ENCODE measurements around the gene SRRT. TPM values are rescaled to one million over a fixed set of nuclear protein-coding genes. Genes with fewer than 3 reads are reported as not detected.

SRRT gene
- total and polyA plus RNA-seq, 4 donors = 27.2 to 45.0 (median 30.3) TPM

GRCh38 chr7:100899432-100899831 lies 24.5 kb downstream of the SRRT start:
- 98% methylated on average over 5 of the region's 5 CpGs for WGBS
- DNase-seq (ENCODE audit: low spot score) = no peak
- no peak overlapping the region for H3K9ac ChIP-seq (ENCODE audit: low read depth in 1 of 2, low read length in 2 of 2)
- peaks cover 0 to 6% (median 0%) of the 10 kb centered on the region in 4 donors for H3K27me3 ChIP-seq (ENCODE audit: control insufficient read depth in 4 of 4, insufficient read depth in 4 of 4, low read length in 3 of 4)
- TF ChIP-seq GABPA (IDR thresholded peaks at IDR 0.05 in 1 of 2, conservative IDR thresholded peaks at IDR 0.05 in 1 of 2) (no peak), YY1 (IDR thresholded peaks at IDR 0.05) (no peak), ATF3 (IDR thresholded peaks at IDR 0.05) (no peak), RAD21 (IDR thresholded peaks at IDR 0.05) (no peak), FOXA1 (IDR thresholded peaks at IDR 0.05) (no peak), SP1 (IDR thresholded peaks at IDR 0.05) (no peak), CTCF (IDR thresholded peaks at IDR 0.05; ENCODE audit: low read depth, low read length, missing input control) (no peak), JUND (IDR thresholded peaks at IDR 0.05) (no peak), ZBTB33 (IDR thresholded peaks at IDR 0.05) (no peak), HNF4G (IDR thresholded peaks at IDR 0.05) (no peak), EGR1 (IDR thresholded peaks at IDR 0.05; ENCODE audit: low read depth in 2 of 2) (no peak), MAX (IDR thresholded peaks at IDR 0.05) (no peak), REST (IDR thresholded peaks at IDR 0.05) (no peak)
- H3K9me3 ChIP-seq (ENCODE audit: control insufficient read depth in 4 of 4, low read length in 3 of 4) = no peaks in the 10 kb centered on the region
- H3K4me3 ChIP-seq (ENCODE audit: low read depth in 1 of 3, low read length in 3 of 3) = no peak overlapping the region
- no peak overlapping the region for H3K27ac ChIP-seq (ENCODE audit: low read depth in 1 of 2, low read length in 2 of 2)
- no peaks in the 10 kb centered on the region for H3K36me3 ChIP-seq (ENCODE audit: control insufficient read depth in 4 of 4, insufficient read depth in 3 of 4, low read depth in 1 of 4, low read length in 3 of 4)
- H3K4me1 ChIP-seq (ENCODE audit: control insufficient read depth in 4 of 4, insufficient read depth in 4 of 4, low read length in 3 of 4) = peaks cover 9 to 40% (median 24%) of the 10 kb centered on the region in 4 donors

GRCh38 chr7:100900978-100901377 lies 26.1 kb downstream of the SRRT start:
- H3K27me3 ChIP-seq (ENCODE audit: control insufficient read depth in 4 of 4, insufficient read depth in 4 of 4, low read length in 3 of 4) = peaks cover 0 to 5% (median 0%) of the 10 kb centered on the region in 4 donors
- TF ChIP-seq YY1 (IDR thresholded peaks at IDR 0.05) (peak; percentile 27), RAD21 (IDR thresholded peaks at IDR 0.05) (peak in 1 of 2 donors; percentile 56), GABPA (IDR thresholded peaks at IDR 0.05 in 1 of 2, conservative IDR thresholded peaks at IDR 0.05 in 1 of 2) (peak in 1 of 2 donors; percentile 10), RXRA (IDR thresholded peaks at IDR 0.05) (peak; percentile 76 to 79), ATF3 (IDR thresholded peaks at IDR 0.05) (no peak), HNF4A (conservative IDR thresholded peaks at IDR 0.05) (peak; percentile 69 to 72), REST (IDR thresholded peaks at IDR 0.05) (no peak), SP1 (IDR thresholded peaks at IDR 0.05) (peak; percentile 71), HNF4G (IDR thresholded peaks at IDR 0.05) (peak; percentile 14)

More at GRCh38 chr7:100900978-100901377, 26.1 kb downstream of the SRRT start:
- no peaks in the 10 kb centered on the region for H3K9me3 ChIP-seq (ENCODE audit: control insufficient read depth in 4 of 4, low read length in 3 of 4)
- 61% methylated on average over 2 of the region's 2 CpGs for WGBS
- H3K9ac ChIP-seq (ENCODE audit: low read depth in 1 of 2, low read length in 2 of 2) = no peak overlapping the region
- H3K4me3 ChIP-seq (ENCODE audit: low read depth in 1 of 3, low read length in 3 of 3) = no peak overlapping the region
- H3K36me3 ChIP-seq (ENCODE audit: control insufficient read depth in 4 of 4, insufficient read depth in 3 of 4, low read depth in 1 of 4, low read length in 3 of 4) = no peaks in the 10 kb centered on the region
- H3K4me1 ChIP-seq (ENCODE audit: control insufficient read depth in 4 of 4, insufficient read depth in 4 of 4, low read length in 3 of 4) = peaks cover 9 to 27% (median 19%) of the 10 kb centered on the region in 4 donors
- DNase-seq (ENCODE audit: low spot score) = no peak
- peak overlapping the region; percentile 56 to 85 for H3K27ac ChIP-seq (ENCODE audit: low read depth in 1 of 2, low read length in 2 of 2)

Data from liver (tissue), 9 donors.